ENCODE data around the gene RIN2. TPM values are rescaled to one million over a fixed set of nuclear protein-coding genes. Genes with fewer than 3 reads are reported as not detected.
A peak's percentile ranks its signal among the peaks of the same experiment; 100 is the strongest.

The RIN2 gene
- total and polyA plus RNA-seq, 2 of the 4 experiments (the other 2 are of a cell fraction) = 16.1 to 72.2 TPM

DNA sequence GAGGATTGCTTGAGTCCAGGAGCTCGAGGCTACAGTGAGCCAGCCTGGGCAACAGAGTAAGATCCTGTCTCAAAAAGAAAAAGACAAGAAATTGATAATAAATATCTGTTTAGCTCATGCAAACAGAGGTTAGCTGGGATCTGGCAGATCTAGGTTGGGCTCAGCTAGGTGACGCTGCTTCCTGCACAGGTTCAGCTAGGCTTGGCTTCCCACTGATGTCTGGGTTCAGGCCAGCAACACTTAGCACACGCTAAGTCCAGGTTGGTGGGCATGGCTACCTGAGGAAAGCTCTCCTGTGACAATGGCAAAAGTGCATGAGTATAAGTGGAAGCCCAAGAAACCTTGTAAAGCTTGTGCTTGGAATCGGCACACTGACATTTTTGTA is 48.7 kb downstream of the RIN2 start:
- no TSS peak for BruUV-seq (replicated peaks)
- no peak overlapping the region for H3K56ac ChIP-seq (ENCODE audit: extremely low read depth, insufficient read depth, low read length)
- peak overlapping the region; percentile 47; the same call in 1 of the 2 replicates for H4K5ac ChIP-seq (ENCODE audit: low read depth, low read length)
- H3K4me3 ChIP-seq (ENCODE audit: insufficient read depth, low read depth, low read length) = no peak overlapping the region
- CTCF ChIA-PET = interaction anchor here (0.6 to 2.8 kb wide), 2 partner anchors 21 to 198 kb away, joined by 3 to 10 read pairs; no protein-coding TSS in a partner anchor
- intact Hi-C loops (cut with micrococcal nuclease) = no loop called here
- POLR2A ChIA-PET (ENCODE audit: unreplicated experiment) = no interaction called here
- in situ Hi-C loops (cut with MboI; ENCODE audit: low sequenced_read_pairs) = no loop called here
- H3K27me3 ChIP-seq (ENCODE audit: control insufficient read depth, insufficient read depth, low read length) = no peaks in the 10 kb centered on the region
- peak overlapping the region; percentile 94; the same call in 1 of the 2 replicates for H2AK5ac ChIP-seq (ENCODE audit: low read depth, low read length)
- peaks cover 20 to 46% of the 10 kb centered on the region in 2 experiments for H3K79me1 ChIP-seq (ENCODE audit: low read depth in 1 of 2, low read length in 2 of 2)
- TF ChIP-seq CHD1 (IDR thresholded peaks at IDR 0.05; ENCODE audit: low read depth, low read length) (no peak), POLR2A (IDR thresholded peaks at IDR 0.05; ENCODE audit: low read depth, low read length) (no peak), RCOR1 (IDR thresholded peaks at IDR 0.05; ENCODE audit: insufficient replicate concordance, low read length) (no peak), FOS (IDR thresholded peaks at IDR 0.05; ENCODE audit: low read depth, low read length) (no peak), MXI1 (IDR thresholded peaks at IDR 0.05; ENCODE audit: borderline replicate concordance, low read depth, low read length) (no peak), MAFK (IDR thresholded peaks at IDR 0.05; ENCODE audit: low read depth, low read length) (no peak), CEBPB (IDR thresholded peaks at IDR 0.05; ENCODE audit: low read depth, low read length) (no peak), NFE2L2 (IDR thresholded peaks at IDR 0.05; ENCODE audit: low read depth, low read length) (no peak)
- TF ChIP-seq, protein P1, sequence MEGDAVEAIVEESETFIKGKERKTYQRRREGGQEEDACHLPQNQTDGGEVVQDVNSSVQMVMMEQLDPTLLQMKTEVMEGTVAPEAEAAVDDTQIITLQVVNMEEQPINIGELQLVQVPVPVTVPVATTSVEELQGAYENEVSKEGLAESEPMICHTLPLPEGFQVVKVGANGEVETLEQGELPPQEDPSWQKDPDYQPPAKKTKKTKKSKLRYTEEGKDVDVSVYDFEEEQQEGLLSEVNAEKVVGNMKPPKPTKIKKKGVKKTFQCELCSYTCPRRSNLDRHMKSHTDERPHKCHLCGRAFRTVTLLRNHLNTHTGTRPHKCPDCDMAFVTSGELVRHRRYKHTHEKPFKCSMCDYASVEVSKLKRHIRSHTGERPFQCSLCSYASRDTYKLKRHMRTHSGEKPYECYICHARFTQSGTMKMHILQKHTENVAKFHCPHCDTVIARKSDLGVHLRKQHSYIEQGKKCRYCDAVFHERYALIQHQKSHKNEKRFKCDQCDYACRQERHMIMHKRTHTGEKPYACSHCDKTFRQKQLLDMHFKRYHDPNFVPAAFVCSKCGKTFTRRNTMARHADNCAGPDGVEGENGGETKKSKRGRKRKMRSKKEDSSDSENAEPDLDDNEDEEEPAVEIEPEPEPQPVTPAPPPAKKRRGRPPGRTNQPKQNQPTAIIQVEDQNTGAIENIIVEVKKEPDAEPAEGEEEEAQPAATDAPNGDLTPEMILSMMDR (conservative IDR thresholded peaks at IDR 0.05; ENCODE audit: low read depth, low read length) = no peak
- H2BK5ac ChIP-seq (ENCODE audit: low read depth, low read length, poor library complexity, severe bottlenecking) = peak overlapping the region; percentile 78
- H2AFZ ChIP-seq (replicated peaks; ENCODE audit: low read length, poor library complexity) = peak overlapping the region; percentile 29
- peak overlapping the region; percentile 36 to 83 for H4K8ac ChIP-seq (ENCODE audit: low read depth in 2 of 2, low read length in 2 of 2)
- WGBS, 2 experiments (ENCODE audit: extremely low coverage in 2 of 2, insufficient read length in 1 of 2) = 100% methylated on average over 1 of the region's 4 CpGs; no CpG with 5 or more reads in 1 of the 2 experiments
- peak overlapping the region; percentile 61; the same call in 1 of the 2 replicates for H3K18ac ChIP-seq (ENCODE audit: low read depth, low read length)
- H3K9me3 ChIP-seq (ENCODE audit: control insufficient read depth, insufficient read depth, low read length) = no peaks in the 10 kb centered on the region
- H3K23ac ChIP-seq (ENCODE audit: low read depth, low read length) = peak overlapping the region; percentile 73; the same call in 1 of the 2 replicates
- dilution Hi-C loops (cut with HindIII; ENCODE audit: low sequenced_read_pairs, unreplicated experiment) = no loop called here
- H4K20me1 ChIP-seq (ENCODE audit: insufficient read depth, low read length) = no peaks in the 10 kb centered on the region
- H3K4me1 ChIP-seq (ENCODE audit: control insufficient read depth, insufficient read depth, low read length) = peaks cover 24% of the 10 kb centered on the region
- no peak overlapping the region for H3K4me2 ChIP-seq (ENCODE audit: low read depth, low read length)
- DNase-seq (no peak), ATAC-seq (ENCODE audit: low read depth) (no peak)
- peak overlapping the region; percentile 79 for H2AK9ac ChIP-seq (replicated peaks; ENCODE audit: low read depth, low read length, poor library complexity)
- H3K36me3 ChIP-seq (ENCODE audit: control insufficient read depth, insufficient read depth, low read length) = peaks cover 29% of the 10 kb centered on the region
- H3K27ac ChIP-seq (ENCODE audit: insufficient read depth, low read length) = peak overlapping the region; percentile 55; the same call in 1 of the 2 replicates
- H4K91ac ChIP-seq (ENCODE audit: insufficient read depth, low read depth, low read length) = peak overlapping the region; percentile 89
- H2BK120ac ChIP-seq (ENCODE audit: low read depth, low read length) = peak overlapping the region; percentile 79
- H2BK20ac ChIP-seq (ENCODE audit: low read depth, low read length) = peak overlapping the region; percentile 89
- H3K14ac ChIP-seq (replicated peaks; ENCODE audit: low read depth, low read length) = peak overlapping the region; percentile 97
- H3K4ac ChIP-seq (ENCODE audit: low read depth, low read length) = peak overlapping the region; percentile 92
- H2BK15ac ChIP-seq (ENCODE audit: low read depth, low read length) = peak overlapping the region; percentile 94; the same call in 2 of the 3 replicates
- peaks cover 16% of the 10 kb centered on the region for H3K9me1 ChIP-seq (ENCODE audit: insufficient read depth, low read length)
- no peak overlapping the region for H3K9ac ChIP-seq (ENCODE audit: low read depth, low read length)

All from IMR-90 (cell line).